Measurements from ENCODE around the gene WFDC6.

DNA sequence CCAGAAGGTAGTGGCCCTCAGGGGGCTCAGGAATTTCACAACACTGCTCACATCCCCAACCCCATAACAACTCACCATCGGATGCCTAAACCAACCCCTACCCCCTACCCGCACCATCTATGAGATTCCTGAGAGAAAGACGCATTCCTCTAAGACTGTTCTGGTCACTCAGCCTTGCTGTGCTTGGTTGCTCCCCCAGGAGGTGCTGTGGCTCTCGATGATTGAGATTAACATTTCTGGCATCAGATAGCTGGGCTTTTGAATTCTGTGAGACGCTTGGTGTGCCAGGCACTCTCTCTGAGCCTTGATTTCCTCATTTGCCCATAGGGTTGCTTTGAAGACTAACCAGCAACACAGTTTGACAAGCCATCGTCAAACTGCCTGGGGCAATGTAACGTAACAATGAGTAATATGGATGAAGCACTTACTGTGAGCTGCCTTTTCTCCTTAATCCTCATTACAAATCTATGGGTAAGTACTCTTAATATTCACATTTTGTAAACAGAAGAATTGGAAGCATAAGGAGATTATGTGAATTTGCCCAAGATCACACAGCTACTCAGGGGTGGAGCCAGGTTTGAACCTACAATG, 978 bp downstream of the WFDC6 start:
- TF ChIP-seq CTCF (IDR thresholded peaks at IDR 0.05) = no peak
- no peak for TF ChIP-seq POLR2A (IDR thresholded peaks at IDR 0.05)
